Activated naive CD8-positive, alpha-beta T cell (primary cell): ENCODE measurements around the gene RBM39.
"Not testable (repeated sequence)": the region's sequence is repeated elsewhere in the genome, so short reads cannot be mapped to it uniquely, and the experiment has no call there.

Experiments
- H3K27ac Mint-ChIP-seq: one replicate; pipeline ENCODE4 v1.8.0; 2021; ENCODE audit warnings: mixed read lengths
- H3K27me3 Mint-ChIP-seq: one replicate; pipeline ENCODE4 v1.8.0; 2021; ENCODE audit warnings: mixed read lengths
- H3K36me3 Mint-ChIP-seq: one replicate; pipeline ENCODE4 v1.8.0; 2021; ENCODE audit warnings: mixed read lengths
- H3K4me1 Mint-ChIP-seq: one replicate; pipeline ENCODE4 v1.8.0; 2021; ENCODE audit warnings: low read depth, mixed read lengths
- H3K4me3 Mint-ChIP-seq: one replicate; pipeline ENCODE4 v1.8.0; 2021; ENCODE audit warnings: mild to moderate bottlenecking, mixed read lengths
- H3K9me3 Mint-ChIP-seq: one replicate; pipeline ENCODE4 v1.8.0; 2021; ENCODE audit warnings: low read depth, mixed read lengths

Gene RBM39

GRCh38 chr20:35723652-35724320 lies 18.3 kb downstream of the RBM39 start:
- not testable (repeated sequence) for H3K36me3 Mint-ChIP-seq, H3K4me3 Mint-ChIP-seq, H3K27me3 Mint-ChIP-seq, H3K9me3 Mint-ChIP-seq
- peaks cover 44% of the 10 kb centered on the region for H3K4me1 Mint-ChIP-seq
- peak overlapping the region; percentile 46 for H3K27ac Mint-ChIP-seq

GRCh38 chr20:35723275-35723639 lies 18.8 kb downstream of the RBM39 start:
- not testable (repeated sequence) for H3K36me3 Mint-ChIP-seq, H3K4me3 Mint-ChIP-seq, H3K27me3 Mint-ChIP-seq, H3K9me3 Mint-ChIP-seq
- Mint-ChIP-seq H3K27ac (peak overlapping the region; percentile 61), H3K4me1 (peaks cover 45% of the 10 kb centered on the region)

GRCh38 chr20:35721621-35722020 lies 20.4 kb downstream of the RBM39 start:
- H3K9me3 Mint-ChIP-seq, result no peaks in the 10 kb centered on the region
- H3K36me3 Mint-ChIP-seq, result peaks cover 6% of the 10 kb centered on the region
- peak overlapping the region; percentile 35 for H3K27ac Mint-ChIP-seq
- H3K4me1 Mint-ChIP-seq, result peaks cover 49% of the 10 kb centered on the region
- peak overlapping the region; percentile 1 for H3K4me3 Mint-ChIP-seq
- no peaks in the 10 kb centered on the region for H3K27me3 Mint-ChIP-seq

GRCh38 chr20:35721219-35721618 lies 20.8 kb downstream of the RBM39 start:
- Mint-ChIP-seq H3K27ac (peak overlapping the region; percentile 35), H3K9me3 (no peaks in the 10 kb centered on the region), H3K4me3 (no peak overlapping the region), H3K4me1 (peaks cover 48% of the 10 kb centered on the region), H3K36me3 (peaks cover 6% of the 10 kb centered on the region), H3K27me3 (no peaks in the 10 kb centered on the region)

DNA sequence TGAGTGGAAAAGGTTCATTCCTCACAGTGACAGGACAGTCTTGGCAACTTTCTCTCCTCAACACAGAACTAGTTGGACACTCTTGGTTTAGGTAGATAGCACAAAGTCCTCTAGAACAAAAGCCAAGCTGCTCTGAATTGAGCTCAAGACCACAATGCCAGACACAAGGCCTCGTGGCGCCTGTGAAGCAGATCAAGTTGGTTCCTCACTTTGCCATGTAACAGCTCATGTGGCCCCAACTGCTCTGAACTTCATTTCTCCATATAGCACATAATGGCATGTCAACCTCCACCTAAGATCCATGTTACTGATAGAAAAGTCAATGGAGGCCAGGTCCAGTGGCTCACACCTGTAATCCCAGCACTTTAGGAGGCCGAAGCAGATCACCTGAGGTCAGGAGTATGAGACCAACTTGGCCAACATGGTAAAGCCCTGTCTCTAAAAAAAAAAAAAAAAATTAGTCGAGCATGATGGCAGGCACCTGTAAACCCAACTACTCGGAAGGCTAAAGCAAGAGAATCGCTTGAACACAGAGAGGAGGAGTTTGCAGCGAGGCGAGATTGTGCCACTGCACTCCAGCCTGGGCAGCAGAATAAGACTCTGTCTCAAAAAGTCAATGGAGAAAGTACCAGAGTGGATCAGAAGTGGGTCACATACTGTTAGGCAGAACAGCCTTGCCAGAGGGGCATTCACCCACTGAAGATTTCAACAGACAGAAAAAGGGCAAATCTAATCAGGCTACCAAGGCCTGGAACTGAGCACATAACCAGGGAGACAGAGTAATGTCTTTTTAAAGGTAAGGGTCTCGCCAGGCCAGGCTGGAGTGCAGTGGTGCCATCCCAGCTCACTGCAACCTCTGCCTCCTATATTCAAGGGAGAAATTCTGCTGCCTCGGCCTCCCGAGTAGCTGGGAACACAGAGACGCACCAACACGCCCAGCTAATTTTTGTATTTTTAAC lies 21.6 kb downstream of the RBM39 start:
- Mint-ChIP-seq H3K9me3 (no peaks in the 10 kb centered on the region), H3K4me3 (peak overlapping the region; percentile 23), H3K36me3 (peaks cover 6% of the 10 kb centered on the region), H3K27me3 (no peaks in the 10 kb centered on the region), H3K27ac (peak overlapping the region; percentile 54), H3K4me1 (peaks cover 50% of the 10 kb centered on the region)

GRCh38 chr20:35719717-35720116 lies 22.3 kb downstream of the RBM39 start:
- Mint-ChIP-seq H3K4me3 (no peak overlapping the region), H3K9me3 (no peaks in the 10 kb centered on the region), H3K27me3 (no peaks in the 10 kb centered on the region), H3K27ac (no peak overlapping the region), H3K4me1 (peaks cover 50% of the 10 kb centered on the region), H3K36me3 (peaks cover 4% of the 10 kb centered on the region)

DNA sequence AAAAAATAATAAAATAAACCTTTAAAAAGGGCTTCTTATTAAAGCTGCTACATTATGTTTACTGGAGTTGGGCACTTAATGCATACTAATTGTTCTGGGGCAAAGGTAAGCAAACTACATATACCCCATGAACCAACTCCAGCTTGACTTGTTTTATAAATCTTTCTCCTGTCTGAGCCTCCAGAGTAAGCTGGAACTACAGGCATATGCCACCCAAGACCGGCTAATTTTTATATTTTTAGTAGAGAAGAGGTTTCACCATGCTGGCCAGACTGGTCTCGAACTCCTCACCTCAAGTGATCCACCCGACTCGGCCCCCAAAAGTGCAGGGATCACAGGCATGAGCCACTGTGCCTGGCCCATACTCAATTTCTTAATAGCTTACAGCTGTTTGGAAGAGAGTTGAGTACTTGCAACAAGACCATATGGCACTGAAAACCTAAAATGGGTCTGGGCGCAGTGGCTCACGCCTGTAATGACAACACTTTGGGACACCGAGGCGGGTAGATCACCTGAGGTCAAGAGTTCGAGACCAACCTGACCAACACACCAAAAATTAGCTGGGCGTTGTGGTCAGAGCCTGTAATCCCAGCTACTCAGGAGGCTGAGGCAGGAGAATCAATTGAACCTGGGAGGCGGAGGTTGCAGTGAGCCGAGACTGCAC lies 23.0 kb downstream of the RBM39 start:
- Mint-ChIP-seq H3K4me3 (no peak overlapping the region), H3K27ac (no peak overlapping the region), H3K9me3 (no peaks in the 10 kb centered on the region), H3K36me3 (peaks cover 4% of the 10 kb centered on the region), H3K27me3 (no peaks in the 10 kb centered on the region), H3K4me1 (peaks cover 49% of the 10 kb centered on the region)

DNA sequence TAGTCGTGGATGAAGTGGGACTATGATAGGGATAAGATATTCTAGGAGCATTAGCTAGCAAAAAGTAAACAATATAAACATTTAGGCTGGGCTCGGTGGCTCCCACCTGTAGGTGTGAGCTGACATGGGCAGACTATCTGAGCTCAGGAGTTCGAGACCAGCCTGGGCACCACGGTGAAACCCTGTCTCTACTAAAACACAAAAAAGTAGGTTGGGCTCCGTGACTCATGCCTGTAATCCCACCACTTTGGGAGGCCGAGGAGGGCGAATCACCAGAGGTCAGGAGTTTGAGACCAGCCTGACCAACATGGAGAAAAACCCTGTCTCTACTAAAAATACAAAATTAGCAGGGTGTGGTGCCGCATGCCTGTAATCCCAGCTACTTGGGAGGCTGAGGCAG lies 23.7 kb downstream of the RBM39 start:
- H3K27me3 Mint-ChIP-seq, H3K9me3 Mint-ChIP-seq, H3K36me3 Mint-ChIP-seq, H3K4me3 Mint-ChIP-seq: not testable (repeated sequence)
- Mint-ChIP-seq H3K4me1 (peaks cover 53% of the 10 kb centered on the region), H3K27ac (peak overlapping the region; percentile 61)

DNA sequence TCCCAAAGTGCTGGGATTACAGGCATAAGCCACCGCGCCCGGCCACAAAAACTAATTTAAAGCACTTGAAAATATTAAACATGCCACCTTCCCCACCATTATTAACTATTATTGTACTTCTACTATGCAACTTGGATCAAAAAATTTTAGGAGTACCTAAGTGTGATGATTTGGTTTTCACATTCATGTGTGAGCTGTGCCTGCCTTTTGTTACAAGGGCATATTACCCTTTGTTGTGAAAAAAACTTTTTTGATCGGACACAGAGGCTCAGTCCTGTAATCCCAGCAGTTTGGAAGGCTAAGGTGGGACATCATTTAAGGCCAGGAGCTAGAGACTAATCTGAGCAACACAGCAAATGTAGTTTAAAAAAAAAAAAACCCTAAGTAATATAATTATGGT lies 25.7 kb downstream of the RBM39 start:
- H3K4me1 Mint-ChIP-seq, result peaks cover 53% of the 10 kb centered on the region
- H3K27me3 Mint-ChIP-seq, result no peaks in the 10 kb centered on the region
- H3K27ac Mint-ChIP-seq, result peak overlapping the region; percentile 17
- H3K4me3 Mint-ChIP-seq, result no peak overlapping the region
- peaks cover 2% of the 10 kb centered on the region for H3K36me3 Mint-ChIP-seq
- no peaks in the 10 kb centered on the region for H3K9me3 Mint-ChIP-seq

- no peak overlapping the region for H3K4me3 Mint-ChIP-seq
- H3K4me1 Mint-ChIP-seq, result peaks cover 57% of the 10 kb centered on the region
- peak overlapping the region; percentile 73 for H3K27ac Mint-ChIP-seq
Measured at GRCh38 chr20:35715652-35716051, 26.4 kb downstream of the RBM39 start.

GRCh38 chr20:35714127-35714526 lies 27.9 kb downstream of the RBM39 start:
- no peak overlapping the region for H3K4me3 Mint-ChIP-seq
- no peaks in the 10 kb centered on the region for H3K9me3 Mint-ChIP-seq
- peaks cover 64% of the 10 kb centered on the region for H3K4me1 Mint-ChIP-seq
- no peak overlapping the region for H3K27ac Mint-ChIP-seq
- H3K27me3 Mint-ChIP-seq, result no peaks in the 10 kb centered on the region
- H3K36me3 Mint-ChIP-seq, result peaks cover 2% of the 10 kb centered on the region

More at GRCh38 chr20:35715652-35716051, 26.4 kb downstream of the RBM39 start:
- no peaks in the 10 kb centered on the region for H3K27me3 Mint-ChIP-seq
- H3K9me3 Mint-ChIP-seq, result no peaks in the 10 kb centered on the region
- peaks cover 2% of the 10 kb centered on the region for H3K36me3 Mint-ChIP-seq

DNA sequence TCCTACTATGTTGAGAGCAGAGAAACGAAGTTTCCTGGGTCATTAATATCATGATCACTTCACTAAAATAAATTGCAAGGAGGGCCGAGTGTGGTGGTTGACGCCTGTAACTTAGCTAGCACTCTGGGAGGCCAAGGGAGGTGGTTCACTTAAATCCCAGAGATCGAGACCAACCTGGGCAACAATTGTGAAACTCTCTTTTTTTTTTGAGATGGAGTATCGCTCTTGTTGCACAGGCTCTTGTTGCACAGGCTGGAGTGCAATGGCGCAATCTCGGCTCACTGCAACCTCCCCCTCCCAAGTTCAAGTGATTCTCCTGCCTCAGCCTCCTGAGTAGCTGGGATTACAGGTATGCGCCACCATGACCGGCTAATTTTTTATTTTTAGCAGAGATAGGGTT lies 28.9 kb downstream of the RBM39 start:
- Mint-ChIP-seq H3K27ac (peak overlapping the region; percentile 41), H3K4me3 (peak overlapping the region; percentile 40), H3K4me1 (peaks cover 70% of the 10 kb centered on the region)
- H3K9me3 Mint-ChIP-seq, H3K27me3 Mint-ChIP-seq, H3K36me3 Mint-ChIP-seq: not testable (repeated sequence)

DNA sequence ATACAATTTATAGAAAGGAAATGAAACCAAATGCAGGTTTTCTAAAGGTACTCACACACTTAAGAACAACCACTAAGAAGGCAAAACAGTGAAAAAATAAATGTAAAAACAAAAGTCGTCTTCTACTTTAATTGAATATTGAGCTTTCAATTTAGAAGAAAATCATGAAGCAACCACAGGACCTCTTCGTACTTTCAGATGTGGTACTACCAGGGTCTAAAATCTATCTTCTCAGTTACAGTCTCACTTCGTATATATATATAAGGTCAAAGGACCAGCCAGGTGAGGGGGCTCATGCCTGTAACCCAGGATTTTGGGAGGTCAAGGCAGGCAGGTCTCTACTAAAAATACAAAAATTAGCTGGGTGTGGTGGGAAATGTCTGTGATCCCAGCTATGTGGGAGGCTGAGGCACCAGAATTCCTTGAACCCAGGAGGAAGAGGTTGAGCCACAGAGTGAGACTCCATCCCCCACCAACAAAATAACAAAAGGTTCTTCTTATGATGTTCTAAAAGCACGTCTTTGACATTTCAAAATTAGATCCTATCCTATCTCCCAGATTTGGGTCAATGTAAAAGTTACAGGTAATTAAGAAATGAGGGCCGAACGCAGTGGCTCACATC lies 30.4 kb downstream of the RBM39 start:
- peak overlapping the region; percentile 68 for H3K4me3 Mint-ChIP-seq
- no peaks in the 10 kb centered on the region for H3K27me3 Mint-ChIP-seq
- H3K36me3 Mint-ChIP-seq, result peaks cover 2% of the 10 kb centered on the region
- H3K27ac Mint-ChIP-seq, result peak overlapping the region; percentile 79
- H3K4me1 Mint-ChIP-seq, result peaks cover 63% of the 10 kb centered on the region
- no peaks in the 10 kb centered on the region for H3K9me3 Mint-ChIP-seq

DNA sequence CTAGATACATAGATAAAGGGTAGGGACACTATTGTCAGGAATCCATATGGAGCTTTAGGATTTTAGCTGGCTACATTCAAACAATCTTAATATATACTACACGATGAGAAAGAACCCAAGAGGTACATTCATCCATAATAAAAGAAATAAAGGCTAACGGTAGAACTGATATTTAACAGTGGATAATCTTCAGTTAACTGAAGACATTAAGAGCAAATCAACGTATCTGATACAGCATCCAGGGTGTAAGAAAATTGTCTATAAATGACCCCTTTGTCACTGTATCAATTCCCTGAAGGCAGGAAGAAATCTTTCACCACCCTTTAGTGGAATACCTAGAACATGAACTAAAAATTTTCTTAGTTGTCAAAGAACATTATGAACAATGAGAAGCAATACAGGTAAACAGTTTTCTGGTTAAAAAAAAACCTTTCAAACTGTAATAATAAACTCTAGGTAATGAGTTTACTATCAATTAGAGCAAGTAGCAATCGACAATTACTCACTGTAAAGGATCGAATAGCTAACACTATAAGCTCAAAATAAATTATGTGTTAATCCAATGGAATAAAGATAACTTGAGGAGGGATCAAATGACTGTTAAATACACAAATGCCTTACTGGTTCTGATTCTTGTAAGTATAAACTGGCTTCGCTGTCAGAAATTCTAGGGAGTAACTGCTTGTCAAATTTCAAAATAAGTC lies 31.0 kb downstream of the RBM39 start:
- H3K4me3 Mint-ChIP-seq, result peak overlapping the region; percentile 68

More for the DNA sequence above, 31.0 kb downstream of the RBM39 start:
- H3K9me3 Mint-ChIP-seq, result no peaks in the 10 kb centered on the region
- H3K36me3 Mint-ChIP-seq, result peaks cover 2% of the 10 kb centered on the region
- H3K27ac Mint-ChIP-seq, result peak overlapping the region; percentile 79
- peaks cover 61% of the 10 kb centered on the region for H3K4me1 Mint-ChIP-seq
- no peaks in the 10 kb centered on the region for H3K27me3 Mint-ChIP-seq
